Activated naive CD4-positive, alpha-beta T cell treated with anti-CD3 and anti-CD28 coated beads, Interleukin-2, amount 50 U/mL, for 72 hours (primary cell): ENCODE data around the gene NOXA1. TPM values are rescaled to one million over a fixed set of nuclear protein-coding genes. Genes with fewer than 3 reads are reported as not detected.
A peak's percentile ranks its signal among the peaks of the same experiment; 100 is the strongest.
"Not testable (repeated sequence)": the region's sequence is repeated elsewhere in the genome, so short reads cannot be mapped to it uniquely, and the experiment has no call there.

Experiments
- ATAC-seq, 2 donors: fragments of 150-1000 bp; cut with Tn5 transposase; 2 replicates each; pipeline ENCODE4 v1.10.0; 2021; ENCODE audit warnings: mild to moderate bottlenecking in 2 of 2, moderate library complexity in 2 of 2
- DNase-seq, 2 donors: peaks; one replicate each; pipeline ENCODE4 v3.0.0; 2021 to 2022; ENCODE audit warnings: low spot score in 2 of 2
- H3K27ac Mint-ChIP-seq, 2 donors: one replicate each; pipeline ENCODE4 v1.8.0; 2022; ENCODE audit warnings: mild to moderate bottlenecking in 2 of 2, mixed read lengths in 2 of 2
- H3K36me3 Mint-ChIP-seq, 2 donors: one replicate each; pipeline ENCODE4 v1.8.0; 2022; ENCODE audit warnings: mixed read lengths in 2 of 2
- H3K9me3 Mint-ChIP-seq, 2 donors: one replicate each; pipeline ENCODE4 v1.8.0; 2022; ENCODE audit warnings: mixed read lengths in 2 of 2
- total RNA-seq, 2 donors: library from RNA; stranded (reverse); gene quantifications; one replicate each; pipeline ENCODE4 v1.2.3, GENCODE V29; 2022

Gene NOXA1
- total RNA-seq, 2 donors from 2014 or later: 1.5 TPM; not detected in 1

GRCh38 chr9:137396634-137397367 is 26.4 kb upstream of the NOXA1 start:
- Mint-ChIP-seq H3K9me3 (no peaks in the 10 kb centered on the region), H3K27ac (peak overlapping the region; percentile 48 to 78), H3K36me3 (peaks cover 0 to 16% of the 10 kb centered on the region in 2 donors)
- ATAC-seq: no peak
- no peak for DNase-seq

GRCh38 chr9:137397675-137398423 is 25.3 kb upstream of the NOXA1 start:
- peaks cover 0 to 4% of the 10 kb centered on the region in 2 donors for H3K9me3 Mint-ChIP-seq
- H3K36me3 Mint-ChIP-seq: peaks cover 0 to 26% of the 10 kb centered on the region in 2 donors
- H3K27ac Mint-ChIP-seq: peak overlapping the region; percentile 48 to 78
- DNase-seq: peak in 1 of 2 donors; percentile 64
- ATAC-seq: peak; percentile 97 to 98

- H3K36me3 Mint-ChIP-seq: peaks cover 0 to 26% of the 10 kb centered on the region in 2 donors
- H3K9me3 Mint-ChIP-seq: peaks cover 0 to 4% of the 10 kb centered on the region in 2 donors
- ATAC-seq (no peak), DNase-seq (no peak)
- H3K27ac Mint-ChIP-seq: no peak overlapping the region
Observed at GRCh38 chr9:137398561-137399468, 24.4 kb upstream of the NOXA1 start.

- Mint-ChIP-seq H3K36me3 (peaks cover 0 to 26% of the 10 kb centered on the region in 2 donors), H3K27ac (no peak overlapping the region), H3K9me3 (peaks cover 0 to 4% of the 10 kb centered on the region in 2 donors)
- ATAC-seq (no peak), DNase-seq (no peak)
Observed at GRCh38 chr9:137402746-137403145, 20.4 kb upstream of the NOXA1 start.

- H3K9me3 Mint-ChIP-seq: peaks cover 0 to 4% of the 10 kb centered on the region in 2 donors
- no peak overlapping the region for H3K27ac Mint-ChIP-seq
- no peak for DNase-seq
Observed at GRCh38 chr9:137403269-137403668, 19.9 kb upstream of the NOXA1 start.

GRCh38 chr9:137404961-137405567 is 18.1 kb upstream of the NOXA1 start:
- DNase-seq (no peak), ATAC-seq (no peak)
- Mint-ChIP-seq H3K36me3 (peaks cover 0 to 15% of the 10 kb centered on the region in 2 donors), H3K27ac (no peak overlapping the region), H3K9me3 (peaks cover 0 to 4% of the 10 kb centered on the region in 2 donors)

More at GRCh38 chr9:137403269-137403668, 19.9 kb upstream of the NOXA1 start:
- ATAC-seq: no peak
- H3K36me3 Mint-ChIP-seq: peaks cover 0 to 26% of the 10 kb centered on the region in 2 donors

GRCh38 chr9:137405677-137406081 is 17.5 kb upstream of the NOXA1 start:
- peaks cover 0 to 10% of the 10 kb centered on the region in 2 donors for H3K36me3 Mint-ChIP-seq
- H3K27ac Mint-ChIP-seq: no peak overlapping the region
- peaks cover 0 to 4% of the 10 kb centered on the region in 2 donors for H3K9me3 Mint-ChIP-seq
- DNase-seq (no peak), ATAC-seq (no peak)

- ATAC-seq: no peak
- Mint-ChIP-seq H3K9me3 (peaks cover 0 to 4% of the 10 kb centered on the region in 2 donors), H3K36me3 (peaks cover 0 to 10% of the 10 kb centered on the region in 2 donors), H3K27ac (no peak overlapping the region)
- no peak for DNase-seq
Observed at GRCh38 chr9:137406085-137406760, 17.0 kb upstream of the NOXA1 start.

- H3K36me3 Mint-ChIP-seq: peaks cover 0 to 8% of the 10 kb centered on the region in 2 donors
- DNase-seq (peak; percentile 67 to 81), ATAC-seq (peak; percentile 76 to 96)
- peaks cover 0 to 4% of the 10 kb centered on the region in 2 donors for H3K9me3 Mint-ChIP-seq
- no peak overlapping the region for H3K27ac Mint-ChIP-seq
Observed at GRCh38 chr9:137406876-137407589, 16.2 kb upstream of the NOXA1 start.

GRCh38 chr9:137407590-137408300 is 15.4 kb upstream of the NOXA1 start:
- no peak for ATAC-seq
- H3K36me3 Mint-ChIP-seq: peaks cover 0 to 1% of the 10 kb centered on the region in 2 donors
- no peak for DNase-seq
- H3K27ac Mint-ChIP-seq: no peak overlapping the region
- H3K9me3 Mint-ChIP-seq: no peaks in the 10 kb centered on the region

GRCh38 chr9:137408651-137409405 is 14.4 kb upstream of the NOXA1 start:
- H3K36me3 Mint-ChIP-seq: no peaks in the 10 kb centered on the region
- DNase-seq (no peak), ATAC-seq (no peak)
- H3K9me3 Mint-ChIP-seq: no peaks in the 10 kb centered on the region
- no peak overlapping the region for H3K27ac Mint-ChIP-seq

- H3K36me3 Mint-ChIP-seq: no peaks in the 10 kb centered on the region
- no peak overlapping the region for H3K27ac Mint-ChIP-seq
- DNase-seq (no peak), ATAC-seq (no peak)
- no peaks in the 10 kb centered on the region for H3K9me3 Mint-ChIP-seq
Observed at GRCh38 chr9:137409515-137409914, 13.7 kb upstream of the NOXA1 start.

- not testable (repeated sequence) for H3K27ac Mint-ChIP-seq, DNase-seq, H3K36me3 Mint-ChIP-seq, ATAC-seq, H3K9me3 Mint-ChIP-seq
Observed at GRCh38 chr9:137410236-137410890, 12.8 kb upstream of the NOXA1 start.

- no peak for DNase-seq
- no peak for ATAC-seq
- Mint-ChIP-seq H3K27ac (no peak overlapping the region), H3K9me3 (no peaks in the 10 kb centered on the region), H3K36me3 (no peaks in the 10 kb centered on the region)
Observed at GRCh38 chr9:137410891-137411249, 12.3 kb upstream of the NOXA1 start.
